ENCODE results near the gene ZSCAN10. TPM values are rescaled to one million over a fixed set of nuclear protein-coding genes. Genes with fewer than 3 reads are reported as not detected.
A peak's percentile ranks its signal among the peaks of the same experiment; 100 is the strongest.

ZSCAN10 gene
- total and polyA plus RNA-seq, 2 of the 13 experiments (the other 11 are each of a cell fraction or from before 2014, with no cell fraction given): not detected

DNA sequence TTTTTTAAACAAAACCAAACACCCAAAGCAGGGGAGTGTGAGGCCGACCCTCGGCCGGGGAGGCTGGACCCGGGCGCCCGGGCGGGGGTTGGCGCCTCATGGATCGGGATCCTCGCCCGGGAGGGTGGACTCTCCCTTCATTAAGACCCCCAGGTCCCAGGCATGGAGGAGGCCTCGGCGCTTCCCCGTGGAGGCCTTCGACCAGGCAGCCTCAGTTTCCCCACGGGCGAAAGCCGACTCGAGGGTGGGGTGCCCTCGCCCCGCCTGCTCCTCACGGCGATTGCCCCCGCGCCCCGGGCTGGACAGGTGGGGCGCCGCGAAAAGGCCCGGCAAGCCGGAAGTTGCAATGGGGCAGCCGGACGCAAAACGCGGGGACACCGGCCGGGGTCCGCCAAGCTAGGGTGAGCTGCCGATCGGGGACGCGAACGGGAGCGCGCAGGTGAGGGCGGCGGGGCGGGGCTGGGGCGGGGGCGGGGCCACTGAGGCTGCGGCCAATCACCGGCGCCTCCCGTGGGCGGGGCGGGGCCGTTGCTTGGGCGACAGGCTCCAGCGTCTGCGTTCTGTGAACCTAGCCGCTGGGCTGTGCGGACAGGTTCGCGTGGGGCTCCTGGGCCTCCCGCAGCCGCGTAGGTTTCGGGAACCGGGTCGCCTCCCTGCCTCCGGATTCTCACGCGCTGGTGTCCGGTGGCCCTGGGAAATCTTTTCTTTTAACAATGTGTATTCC is 7.3 kb upstream of the ZSCAN10 start (continued):
- peak; percentile 76; the same call in 1 of the 2 replicates for TF ChIP-seq MIER3 (CRISPR knock-in tag; IDR thresholded peaks at IDR 0.05; ENCODE audit: borderline replicate concordance)
- TF ChIP-seq TAF15 (IDR thresholded peaks at IDR 0.05; ENCODE audit: low read depth, low read length, poor library complexity, severe bottlenecking): no peak
- TF ChIP-seq ZNF614 (CRISPR knock-in tag; IDR thresholded peaks at IDR 0.05; ENCODE audit: borderline replicate concordance): peak; percentile 44; the same call in 1 of the 2 replicates
- TF ChIP-seq, protein P1, sequence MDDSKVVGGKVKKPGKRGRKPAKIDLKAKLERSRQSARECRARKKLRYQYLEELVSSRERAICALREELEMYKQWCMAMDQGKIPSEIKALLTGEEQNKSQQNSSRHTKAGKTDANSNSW (CRISPR knock-in tag; IDR thresholded peaks at IDR 0.05; ENCODE audit: borderline replicate concordance): no peak
- TF ChIP-seq YY1 (IDR thresholded peaks at IDR 0.05; ENCODE audit: insufficient read depth, insufficient replicate concordance, low read depth, low read length): peak; percentile 75
- TF ChIP-seq NFRKB (IDR thresholded peaks at IDR 0.05): no peak
- peak; percentile 35; the same call in 1 of the 2 replicates for TF ChIP-seq ESRRA (CRISPR knock-in tag; IDR thresholded peaks at IDR 0.05; ENCODE audit: low read depth)
- no peak; the same call in 1 of the 2 replicates for TF ChIP-seq ZBTB38 (CRISPR knock-in tag; IDR thresholded peaks at IDR 0.05)
- no peak for TF ChIP-seq ZFP62 (CRISPR knock-in tag; IDR thresholded peaks at IDR 0.05)
- no peak for TF ChIP-seq ZNF567 (CRISPR knock-in tag; IDR thresholded peaks at IDR 0.05; ENCODE audit: borderline replicate concordance)
- TF ChIP-seq CREB1 (IDR thresholded peaks at IDR 0.05): no peak
- no peak for TF ChIP-seq CREB1 (CRISPR knock-in tag; IDR thresholded peaks at IDR 0.05)
- TF ChIP-seq, protein P2, sequence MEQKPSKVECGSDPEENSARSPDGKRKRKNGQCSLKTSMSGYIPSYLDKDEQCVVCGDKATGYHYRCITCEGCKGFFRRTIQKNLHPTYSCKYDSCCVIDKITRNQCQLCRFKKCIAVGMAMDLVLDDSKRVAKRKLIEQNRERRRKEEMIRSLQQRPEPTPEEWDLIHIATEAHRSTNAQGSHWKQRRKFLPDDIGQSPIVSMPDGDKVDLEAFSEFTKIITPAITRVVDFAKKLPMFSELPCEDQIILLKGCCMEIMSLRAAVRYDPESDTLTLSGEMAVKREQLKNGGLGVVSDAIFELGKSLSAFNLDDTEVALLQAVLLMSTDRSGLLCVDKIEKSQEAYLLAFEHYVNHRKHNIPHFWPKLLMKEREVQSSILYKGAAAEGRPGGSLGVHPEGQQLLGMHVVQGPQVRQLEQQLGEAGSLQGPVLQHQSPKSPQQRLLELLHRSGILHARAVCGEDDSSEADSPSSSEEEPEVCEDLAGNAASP (CRISPR knock-in tag; IDR thresholded peaks at IDR 0.05; ENCODE audit: borderline replicate concordance): peak; percentile 73; the same call in 1 of the 2 replicates
- TF ChIP-seq, protein P3, sequence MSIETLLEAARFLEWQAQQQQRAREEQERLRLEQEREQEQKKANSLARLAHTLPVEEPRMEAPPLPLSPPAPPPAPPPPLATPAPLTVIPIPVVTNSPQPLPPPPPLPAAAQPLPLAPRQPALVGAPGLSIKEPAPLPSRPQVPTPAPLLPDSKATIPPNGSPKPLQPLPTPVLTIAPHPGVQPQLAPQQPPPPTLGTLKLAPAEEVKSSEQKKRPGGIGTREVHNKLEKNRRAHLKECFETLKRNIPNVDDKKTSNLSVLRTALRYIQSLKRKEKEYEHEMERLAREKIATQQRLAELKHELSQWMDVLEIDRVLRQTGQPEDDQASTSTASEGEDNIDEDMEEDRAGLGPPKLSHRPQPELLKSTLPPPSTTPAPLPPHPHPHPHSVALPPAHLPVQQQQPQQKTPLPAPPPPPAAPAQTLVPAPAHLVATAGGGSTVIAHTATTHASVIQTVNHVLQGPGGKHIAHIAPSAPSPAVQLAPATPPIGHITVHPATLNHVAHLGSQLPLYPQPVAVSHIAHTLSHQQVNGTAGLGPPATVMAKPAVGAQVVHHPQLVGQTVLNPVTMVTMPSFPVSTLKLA (IDR thresholded peaks at IDR 0.05): no peak
- TF ChIP-seq ZMAT3 (CRISPR knock-in tag; conservative IDR thresholded peaks at IDR 0.05): no peak
- TF ChIP-seq MEIS2 (CRISPR knock-in tag; IDR thresholded peaks at IDR 0.05): no peak
- TF ChIP-seq PCBP2 (optimal IDR thresholded peaks at IDR 0.05; ENCODE audit: low read depth, low read length, poor library complexity, severe bottlenecking): no peak
- no peak for TF ChIP-seq ZSCAN12 (CRISPR knock-in tag; IDR thresholded peaks at IDR 0.05)
- TF ChIP-seq BRCA1 (CRISPR knock-in tag; IDR thresholded peaks at IDR 0.05): no peak
- peak; percentile 85; the same call in 1 of the 2 replicates for TF ChIP-seq ZNF556 (CRISPR knock-in tag; IDR thresholded peaks at IDR 0.05; ENCODE audit: borderline replicate concordance)
- TF ChIP-seq NFE2L2 (IDR thresholded peaks at IDR 0.05; ENCODE audit: low read length): no peak
- TF ChIP-seq, protein P4, sequence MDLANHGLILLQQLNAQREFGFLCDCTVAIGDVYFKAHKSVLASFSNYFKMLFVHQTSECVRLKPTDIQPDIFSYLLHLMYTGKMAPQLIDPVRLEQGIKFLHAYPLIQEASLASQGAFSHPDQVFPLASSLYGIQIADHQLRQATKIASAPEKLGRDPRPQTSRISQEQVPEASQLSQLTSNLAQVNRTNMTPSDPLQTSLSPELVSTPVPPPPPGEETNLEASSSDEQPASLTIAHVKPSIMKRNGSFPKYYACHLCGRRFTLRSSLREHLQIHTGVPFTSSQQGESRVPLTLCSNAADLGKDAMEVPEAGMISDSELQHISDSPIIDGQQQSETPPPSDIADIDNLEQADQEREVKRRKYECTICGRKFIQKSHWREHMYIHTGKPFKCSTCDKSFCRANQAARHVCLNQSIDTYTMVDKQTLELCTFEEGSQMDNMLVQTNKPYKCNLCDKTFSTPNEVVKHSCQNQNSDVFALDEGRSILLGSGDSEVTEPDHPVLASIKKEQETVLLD (CRISPR knock-in tag; IDR thresholded peaks at IDR 0.05; ENCODE audit: low read depth): peak; percentile 92
- TF ChIP-seq ZNF776 (CRISPR knock-in tag; IDR thresholded peaks at IDR 0.05): peak; percentile 88; the same call in 1 of the 2 replicates
- no peak for TF ChIP-seq HHEX (CRISPR knock-in tag; IDR thresholded peaks at IDR 0.05)
- TF ChIP-seq ARHGAP35 (CRISPR knock-in tag; IDR thresholded peaks at IDR 0.05; ENCODE audit: borderline replicate concordance): no peak
- no peak for TF ChIP-seq MATR3 (CRISPR knock-in tag; IDR thresholded peaks at IDR 0.05)
- TF ChIP-seq GATAD2A (CRISPR knock-in tag; IDR thresholded peaks at IDR 0.05): peak; percentile 75
